HEK293 (cell line): ENCODE measurements around the gene CSNK2A2.
A peak's percentile ranks its signal among the peaks of the same experiment; 100 is the strongest.

ENCODE experiments used
- ZBTB20 ChIP-seq: fragments of 450-650 bp; formaldehyde crosslinking; IDR thresholded peaks from 2 replicates; pipeline ENCODE4 v1.5.1; 2016; ENCODE audit warnings: missing biosample characterization, missing genetic modification characterization
- ZNF311 ChIP-seq: fragments of 450-650 bp; formaldehyde crosslinking; IDR thresholded peaks from 2 replicates; pipeline ENCODE4 v1.5.1; 2017; ENCODE audit warnings: missing biosample characterization, missing genetic modification characterization, borderline replicate concordance
- ZNF518A ChIP-seq: fragments of 450-650 bp; formaldehyde crosslinking; conservative IDR thresholded peaks from 2 replicates; pipeline ENCODE4 v1.5.1; 2016; ENCODE audit warnings: low read depth, missing biosample characterization, missing genetic modification characterization
- ZNF530 ChIP-seq: fragments of 450-650 bp; formaldehyde crosslinking; IDR thresholded peaks from 2 replicates; pipeline ENCODE4 v1.5.1; 2016; ENCODE audit warnings: low read depth, missing biosample characterization, missing genetic modification characterization
- ZNF768 ChIP-seq: fragments of 450-650 bp; formaldehyde crosslinking; IDR thresholded peaks from 2 replicates; pipeline ENCODE4 v1.5.1; 2018; ENCODE audit warnings: missing biosample characterization, mild to moderate bottlenecking, missing genetic modification characterization
- TF ChIP-seq, protein P1 (sequence below): fragments of 450-650 bp; formaldehyde crosslinking; IDR thresholded peaks from 2 replicates; pipeline ENCODE4 v1.5.1; 2016; ENCODE audit warnings: missing biosample characterization, missing genetic modification characterization

GRCh38 chr16:58198803-58199411 lies 1.0 kb upstream of the CSNK2A2 start:
- TF ChIP-seq, protein P1, sequence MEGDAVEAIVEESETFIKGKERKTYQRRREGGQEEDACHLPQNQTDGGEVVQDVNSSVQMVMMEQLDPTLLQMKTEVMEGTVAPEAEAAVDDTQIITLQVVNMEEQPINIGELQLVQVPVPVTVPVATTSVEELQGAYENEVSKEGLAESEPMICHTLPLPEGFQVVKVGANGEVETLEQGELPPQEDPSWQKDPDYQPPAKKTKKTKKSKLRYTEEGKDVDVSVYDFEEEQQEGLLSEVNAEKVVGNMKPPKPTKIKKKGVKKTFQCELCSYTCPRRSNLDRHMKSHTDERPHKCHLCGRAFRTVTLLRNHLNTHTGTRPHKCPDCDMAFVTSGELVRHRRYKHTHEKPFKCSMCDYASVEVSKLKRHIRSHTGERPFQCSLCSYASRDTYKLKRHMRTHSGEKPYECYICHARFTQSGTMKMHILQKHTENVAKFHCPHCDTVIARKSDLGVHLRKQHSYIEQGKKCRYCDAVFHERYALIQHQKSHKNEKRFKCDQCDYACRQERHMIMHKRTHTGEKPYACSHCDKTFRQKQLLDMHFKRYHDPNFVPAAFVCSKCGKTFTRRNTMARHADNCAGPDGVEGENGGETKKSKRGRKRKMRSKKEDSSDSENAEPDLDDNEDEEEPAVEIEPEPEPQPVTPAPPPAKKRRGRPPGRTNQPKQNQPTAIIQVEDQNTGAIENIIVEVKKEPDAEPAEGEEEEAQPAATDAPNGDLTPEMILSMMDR (tag by site-specific recombination): no peak
- TF ChIP-seq ZNF518A (no peak), ZNF768 (tag by site-specific recombination) (peak; percentile 95), ZNF530 (no peak), ZBTB20 (tag by site-specific recombination) (no peak), ZNF311 (tag by site-specific recombination) (no peak)
